SK-N-SH (cell line): ENCODE results near the gene PSMB9. TPM values are rescaled to one million over a fixed set of nuclear protein-coding genes. Genes with fewer than 3 reads are reported as not detected.

ENCODE experiments used
- CTCF ChIA-PET: fragments of 300-600, 350-600 bp; formaldehyde crosslinking; extraction: SDS; loops from one replicate; lab custom pipeline; 2021; lab: Yijun Ruan, JAX
- POLR2A ChIA-PET: fragments of 350-600 bp; sonication (Branson Sonifier 250); formaldehyde crosslinking; extraction: SDS; loops from one replicate; lab custom pipeline; 2020; ENCODE audit warnings: antibody characterized with exemption, inconsistent platforms; lab: Yijun Ruan, JAX
- DNase-seq: peaks from one replicate; pipeline ENCODE4 v3.0.0; 2012
- H2AFZ ChIP-seq: fragments of 200-600 bp; sonication (generic); 2 replicates; pipeline ENCODE4 v1.8.1; 2016; ENCODE audit warnings: antibody characterized with exemption, mild to moderate bottlenecking, low read depth
- H3F3A ChIP-seq: fragments of 200-600 bp; sonication (generic); replicated peaks from 2 replicates; pipeline ENCODE3; 2016; ENCODE audit warnings: antibody characterized with exemption, mild to moderate bottlenecking; ENCODE audit not compliant: insufficient read depth
- H3K27ac ChIP-seq, 2 experiments: fragments of 200-500 bp in 1 of 2; fragments of 200-600 bp in 1 of 2; sonication (Bioruptor generic) in 1 of 2; sonication (generic), shearing (Covaris generic) in 1 of 2; 2 replicates each; pipeline versions ENCODE4 v1.5.1 to v1.6.1; 2014 to 2016; ENCODE audit warnings: low read depth in 2 of 2, inconsistent platforms in 1 of 2, low read length in 1 of 2, mild to moderate bottlenecking in 1 of 2, mixed read lengths in 1 of 2
- H3K27me3 ChIP-seq: fragments of 200-600 bp; sonication (generic), shearing (Covaris generic); 2 replicates; pipeline ENCODE4 v1.6.1; 2016; ENCODE audit warnings: mixed run types; ENCODE audit not compliant: insufficient read depth
- H3K36me3 ChIP-seq, 2 experiments: fragments of 200-500 bp in 1 of 2; fragments of 200-600 bp in 1 of 2; sonication (Bioruptor generic) in 1 of 2; sonication (generic) in 1 of 2; replicated peaks in 1 of 2; 2 replicates each; pipeline versions ENCODE3 to v1.5.1; 2014 to 2016; ENCODE audit warnings: low read length in 1 of 2, mild to moderate bottlenecking in 1 of 2; ENCODE audit not compliant: insufficient read depth in 2 of 2, control insufficient read depth in 1 of 2
- H3K4me1 ChIP-seq, 2 experiments: fragments of 200-500 bp in 1 of 2; fragments of 200-600 bp in 1 of 2; sonication (Bioruptor generic) in 1 of 2; sonication (generic), shearing (Covaris generic) in 1 of 2; 2 replicates each; pipeline versions ENCODE4 v1.5.1 to v1.6.1; 2014 to 2016; ENCODE audit warnings: low read depth in 1 of 2, low read length in 1 of 2, mixed run types in 1 of 2; ENCODE audit not compliant: insufficient read depth in 2 of 2, control insufficient read depth in 1 of 2
- H3K4me2 ChIP-seq: fragments of 200-600 bp; sonication (generic), shearing (Covaris generic); 2 replicates; pipeline ENCODE4 v1.6.1; 2017; ENCODE audit warnings: mixed run types
- H3K4me3 ChIP-seq, 2 experiments: fragments of 200-500 bp in 1 of 2; fragments of 200-600 bp in 1 of 2; sonication (Bioruptor generic) in 1 of 2; sonication (generic), shearing (Covaris generic) in 1 of 2; 2 replicates each; pipeline versions ENCODE4 v1.5.1 to v1.8.1; 2014 to 2016; ENCODE audit warnings: low read depth in 2 of 2, inconsistent platforms in 1 of 2, low read length in 1 of 2, mild to moderate bottlenecking in 1 of 2, mixed read lengths in 1 of 2, moderate library complexity in 1 of 2
- H3K79me2 ChIP-seq: fragments of 200-600 bp; sonication (generic); 2 replicates; pipeline ENCODE4 v1.8.1; 2017; ENCODE audit warnings: mild to moderate bottlenecking; ENCODE audit not compliant: insufficient read depth
- H3K9ac ChIP-seq: fragments of 200-600 bp; sonication (generic); 2 replicates; pipeline ENCODE4 v1.6.1; 2017; ENCODE audit warnings: mixed run types
- H3K9me2 ChIP-seq: fragments of 200-600 bp; sonication (generic); 2 replicates; pipeline ENCODE4 v1.6.1; 2017; ENCODE audit warnings: mixed run types
- H3K9me3 ChIP-seq: fragments of 200-600 bp; sonication (generic); 2 replicates; pipeline ENCODE4 v1.6.1; 2017; ENCODE audit warnings: mixed run types, mild to moderate bottlenecking, moderate library complexity
- H4K20me1 ChIP-seq: fragments of 200-600 bp; sonication (generic); 2 replicates; pipeline ENCODE4 v1.6.1; 2017; ENCODE audit warnings: mild to moderate bottlenecking, mixed run types; ENCODE audit not compliant: insufficient read depth
- CHD2 ChIP-seq: fragments of 150-350 bp; IDR thresholded peaks from 2 replicates; pipeline ENCODE4 v1.6.1; 2018; ENCODE audit warnings: low read length; ENCODE audit not compliant: partially characterized antibody
- EP300 ChIP-seq, 2 experiments: IDR thresholded peaks; 2 replicates each; pipeline versions ENCODE4 v1.4.0 to v1.6.1; 2012; ENCODE audit warnings: borderline replicate concordance in 1 of 2, low read depth in 1 of 2, low read length in 1 of 2
- EZH2phosphoT487 ChIP-seq: fragments of 200-600 bp; sonication (generic); IDR thresholded peaks from 2 replicates; pipeline ENCODE4 v1.6.1; 2017; ENCODE audit warnings: low read depth, mixed run types, mild to moderate bottlenecking, antibody characterized with exemption, moderate library complexity, borderline replicate concordance
- FOSL2 ChIP-seq: IDR thresholded peaks from 2 replicates; pipeline ENCODE4 v1.4.0; 2012; ENCODE audit warnings: low read depth, mild to moderate bottlenecking, moderate library complexity, borderline replicate concordance
- GABPA ChIP-seq: IDR thresholded peaks from 2 replicates; pipeline ENCODE4 v1.4.0; 2012; ENCODE audit warnings: low read depth, mild to moderate bottlenecking
- GATA2 ChIP-seq: sonication (generic); formaldehyde crosslinking; IDR thresholded peaks from 2 replicates; pipeline ENCODE4 v1.5.0; 2020; ENCODE audit warnings: mild to moderate bottlenecking, missing genetic modification reagents
- JUND ChIP-seq: IDR thresholded peaks from 2 replicates; pipeline ENCODE4 v1.4.0; 2012
- MEF2A ChIP-seq: IDR thresholded peaks from 2 replicates; pipeline ENCODE4 v1.4.0; 2012; ENCODE audit warnings: low read depth, borderline replicate concordance
- NFIC ChIP-seq: IDR thresholded peaks from 2 replicates; pipeline ENCODE4 v1.4.0; 2012; ENCODE audit warnings: borderline replicate concordance
- POLR2AphosphoS5 ChIP-seq: IDR thresholded peaks from 2 replicates; pipeline ENCODE4 v1.6.1; 2012; ENCODE audit warnings: low read depth, low read length
- RCOR1 ChIP-seq: fragments of 150-350 bp; IDR thresholded peaks from 2 replicates; pipeline ENCODE4 v1.6.1; 2017; ENCODE audit warnings: antibody characterized with exemption, low read length
- SIN3A ChIP-seq: IDR thresholded peaks from 2 replicates; pipeline ENCODE4 v1.6.1; 2012; ENCODE audit warnings: low read depth, mild to moderate bottlenecking, low read length, moderate library complexity, borderline replicate concordance
- TEAD4 ChIP-seq: IDR thresholded peaks from 2 replicates; pipeline ENCODE4 v1.4.0; 2012; ENCODE audit warnings: mild to moderate bottlenecking, borderline replicate concordance; ENCODE audit not compliant: insufficient read depth
- WGBS: methylation state at CpG from one replicate; pipeline ENCODE4 v1.1.6; 2017; ENCODE audit warnings: low lambda C conversion rate; 5-methylcytosine and 5-hydroxymethylcytosine counted together
- polyA plus RNA-seq, 3 experiments: library from polyadenylated mRNA; depleted of rRNA; stranded (reverse); fragments of >200 nt; gene quantifications; 2 replicates each; pipeline ENCODE4 v1.2.3, GENCODE V29; 2012
- TF ChIP-seq, protein P1 (sequence below): IDR thresholded peaks from 2 replicates; pipeline ENCODE4 v1.4.0; 2012; ENCODE audit warnings: low read depth, borderline replicate concordance
- TF ChIP-seq, protein P2 (sequence below): IDR thresholded peaks from 2 replicates; pipeline ENCODE4 v1.4.0; 2012; ENCODE audit warnings: low read depth
- TF ChIP-seq, protein P3 (sequence below): IDR thresholded peaks from 2 replicates; pipeline ENCODE4 v1.6.1; 2012; ENCODE audit warnings: mild to moderate bottlenecking, low read depth, low read length, moderate library complexity
- TF ChIP-seq, protein P4 (sequence below): IDR thresholded peaks from 2 replicates; pipeline ENCODE4; 2012

The PSMB9 gene
- polyA plus RNA-seq, 1 of the 3 experiments (the other 2 are of a cell fraction) = 83.7 TPM

DNA sequence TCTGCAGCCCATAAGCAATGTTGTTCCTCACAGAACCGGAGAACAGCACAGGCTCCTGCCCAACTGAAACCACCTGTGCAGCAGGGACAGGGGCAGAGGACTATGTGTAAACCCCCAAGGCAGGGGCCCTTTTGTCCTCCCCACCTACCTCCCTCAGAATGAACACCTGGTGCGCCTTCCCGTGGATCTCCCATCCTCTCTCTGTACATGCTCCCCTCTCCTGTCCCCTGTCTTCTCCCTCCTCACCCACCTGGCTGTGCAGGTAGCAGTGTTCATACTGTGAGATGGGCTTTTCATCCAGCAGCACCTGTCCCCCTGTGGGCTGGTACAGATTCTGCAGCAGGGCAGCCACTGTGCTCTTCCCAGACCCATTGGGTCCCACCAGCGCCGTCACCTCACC lies 24.0 kb upstream of the PSMB9 start:
- H3K4me1 ChIP-seq = no peaks in the 10 kb centered on the region
- no peak for DNase-seq
- no peak overlapping the region for H3K27ac ChIP-seq
- no peaks in the 10 kb centered on the region for H3K9me2 ChIP-seq
- no peak overlapping the region for H3K4me3 ChIP-seq
- CTCF ChIA-PET = interaction anchor here (1.2 to 5.5 kb wide), 2 partner anchors 8 to 184 kb away, joined by 3 to 70 read pairs; partner anchors contain the start of gene TAP2
- no peaks in the 10 kb centered on the region for H3K27me3 ChIP-seq
- no peaks in the 10 kb centered on the region for H3K79me2 ChIP-seq
- H3K4me2 ChIP-seq = no peak overlapping the region
- peaks cover 8 to 20% of the 10 kb centered on the region in 2 experiments for H3K36me3 ChIP-seq
- no peaks in the 10 kb centered on the region for H4K20me1 ChIP-seq
- no peak overlapping the region for H3K9ac ChIP-seq
- H2AFZ ChIP-seq = no peak overlapping the region
- H3K9me3 ChIP-seq = no peaks in the 10 kb centered on the region
- POLR2A ChIA-PET = no interaction called here
- 98% methylated on average over 5 of the region's 5 CpGs for WGBS
- no peak for TF ChIP-seq FOSL2
- TF ChIP-seq CHD2 = no peak
- H3F3A ChIP-seq = no peaks in the 10 kb centered on the region

DNA sequence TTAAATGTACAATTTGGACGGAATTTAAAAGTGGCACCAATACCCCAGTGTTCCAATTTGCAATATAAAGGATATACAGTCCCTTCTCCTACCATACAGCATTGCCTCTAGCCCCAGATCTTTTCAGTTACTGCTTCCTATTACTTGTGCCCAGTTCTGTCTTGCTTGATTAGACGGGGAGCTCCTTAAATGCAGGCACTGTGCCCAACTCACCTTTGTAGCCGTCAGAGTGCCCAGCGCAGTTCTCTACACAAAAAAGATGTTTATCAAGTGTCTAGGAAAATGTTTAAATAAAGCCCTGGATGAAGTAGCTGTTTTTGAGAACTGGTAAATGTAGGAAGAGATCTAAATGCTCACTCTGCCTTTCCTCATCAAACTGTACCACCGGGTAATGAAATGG lies 23.1 kb upstream of the PSMB9 start:
- peaks cover 8 to 20% of the 10 kb centered on the region in 2 experiments for H3K36me3 ChIP-seq
- H4K20me1 ChIP-seq = no peaks in the 10 kb centered on the region
- H3K4me2 ChIP-seq = no peak overlapping the region
- DNase-seq = no peak
- H3K79me2 ChIP-seq = no peaks in the 10 kb centered on the region
- no peak overlapping the region for H3K9ac ChIP-seq
- H3K9me2 ChIP-seq = no peaks in the 10 kb centered on the region
- no peaks in the 10 kb centered on the region for H3K27me3 ChIP-seq
- H3F3A ChIP-seq = no peaks in the 10 kb centered on the region
- H3K9me3 ChIP-seq = no peaks in the 10 kb centered on the region
- H2AFZ ChIP-seq = no peak overlapping the region
- TF ChIP-seq FOSL2 = no peak
- no peak for TF ChIP-seq GATA2 (CRISPR knock-in tag)
- no peak for TF ChIP-seq POLR2AphosphoS5
- no peak for TF ChIP-seq CHD2
- no peak for TF ChIP-seq MEF2A
- TF ChIP-seq, protein P1, sequence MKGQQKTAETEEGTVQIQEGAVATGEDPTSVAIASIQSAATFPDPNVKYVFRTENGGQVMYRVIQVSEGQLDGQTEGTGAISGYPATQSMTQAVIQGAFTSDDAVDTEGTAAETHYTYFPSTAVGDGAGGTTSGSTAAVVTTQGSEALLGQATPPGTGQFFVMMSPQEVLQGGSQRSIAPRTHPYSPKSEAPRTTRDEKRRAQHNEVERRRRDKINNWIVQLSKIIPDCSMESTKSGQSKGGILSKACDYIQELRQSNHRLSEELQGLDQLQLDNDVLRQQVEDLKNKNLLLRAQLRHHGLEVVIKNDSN = no peak
- no peak for TF ChIP-seq JUND
- TF ChIP-seq, protein P2, sequence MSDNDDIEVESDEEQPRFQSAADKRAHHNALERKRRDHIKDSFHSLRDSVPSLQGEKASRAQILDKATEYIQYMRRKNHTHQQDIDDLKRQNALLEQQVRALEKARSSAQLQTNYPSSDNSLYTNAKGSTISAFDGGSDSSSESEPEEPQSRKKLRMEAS = no peak
- TF ChIP-seq TEAD4 = no peak
- TF ChIP-seq SIN3A = no peak
- no peak for TF ChIP-seq NFIC
- TF ChIP-seq EZH2phosphoT487 = no peak
- TF ChIP-seq, protein P3, sequence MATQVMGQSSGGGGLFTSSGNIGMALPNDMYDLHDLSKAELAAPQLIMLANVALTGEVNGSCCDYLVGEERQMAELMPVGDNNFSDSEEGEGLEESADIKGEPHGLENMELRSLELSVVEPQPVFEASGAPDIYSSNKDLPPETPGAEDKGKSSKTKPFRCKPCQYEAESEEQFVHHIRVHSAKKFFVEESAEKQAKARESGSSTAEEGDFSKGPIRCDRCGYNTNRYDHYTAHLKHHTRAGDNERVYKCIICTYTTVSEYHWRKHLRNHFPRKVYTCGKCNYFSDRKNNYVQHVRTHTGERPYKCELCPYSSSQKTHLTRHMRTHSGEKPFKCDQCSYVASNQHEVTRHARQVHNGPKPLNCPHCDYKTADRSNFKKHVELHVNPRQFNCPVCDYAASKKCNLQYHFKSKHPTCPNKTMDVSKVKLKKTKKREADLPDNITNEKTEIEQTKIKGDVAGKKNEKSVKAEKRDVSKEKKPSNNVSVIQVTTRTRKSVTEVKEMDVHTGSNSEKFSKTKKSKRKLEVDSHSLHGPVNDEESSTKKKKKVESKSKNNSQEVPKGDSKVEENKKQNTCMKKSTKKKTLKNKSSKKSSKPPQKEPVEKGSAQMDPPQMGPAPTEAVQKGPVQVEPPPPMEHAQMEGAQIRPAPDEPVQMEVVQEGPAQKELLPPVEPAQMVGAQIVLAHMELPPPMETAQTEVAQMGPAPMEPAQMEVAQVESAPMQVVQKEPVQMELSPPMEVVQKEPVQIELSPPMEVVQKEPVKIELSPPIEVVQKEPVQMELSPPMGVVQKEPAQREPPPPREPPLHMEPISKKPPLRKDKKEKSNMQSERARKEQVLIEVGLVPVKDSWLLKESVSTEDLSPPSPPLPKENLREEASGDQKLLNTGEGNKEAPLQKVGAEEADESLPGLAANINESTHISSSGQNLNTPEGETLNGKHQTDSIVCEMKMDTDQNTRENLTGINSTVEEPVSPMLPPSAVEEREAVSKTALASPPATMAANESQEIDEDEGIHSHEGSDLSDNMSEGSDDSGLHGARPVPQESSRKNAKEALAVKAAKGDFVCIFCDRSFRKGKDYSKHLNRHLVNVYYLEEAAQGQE = no peak
- no peak for TF ChIP-seq RCOR1
- TF ChIP-seq EP300 (IDR thresholded peaks at IDR 0.05; ENCODE audit: borderline replicate concordance in 1 of 2, low read depth in 1 of 2, low read length in 1 of 2) = no peak
- TF ChIP-seq GABPA = no peak
- TF ChIP-seq, protein P4, sequence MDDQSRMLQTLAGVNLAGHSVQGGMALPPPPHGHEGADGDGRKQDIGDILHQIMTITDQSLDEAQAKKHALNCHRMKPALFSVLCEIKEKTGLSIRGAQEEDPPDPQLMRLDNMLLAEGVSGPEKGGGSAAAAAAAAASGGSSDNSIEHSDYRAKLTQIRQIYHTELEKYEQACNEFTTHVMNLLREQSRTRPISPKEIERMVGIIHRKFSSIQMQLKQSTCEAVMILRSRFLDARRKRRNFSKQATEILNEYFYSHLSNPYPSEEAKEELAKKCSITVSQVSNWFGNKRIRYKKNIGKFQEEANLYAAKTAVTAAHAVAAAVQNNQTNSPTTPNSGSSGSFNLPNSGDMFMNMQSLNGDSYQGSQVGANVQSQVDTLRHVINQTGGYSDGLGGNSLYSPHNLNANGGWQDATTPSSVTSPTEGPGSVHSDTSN = no peak
- no peak overlapping the region for H3K27ac ChIP-seq
- H3K4me1 ChIP-seq = no peaks in the 10 kb centered on the region
- ChIA-PET POLR2A (no interaction called here), CTCF (interaction anchor here (0.9 to 1.2 kb wide), 4 partner anchors 9 to 184 kb away, joined by 3 to 5 read pairs (median 4); partner anchors contain the start of genes PSMB9 and TAP1)
- H3K4me3 ChIP-seq = no peak overlapping the region
- WGBS = 84% methylated on average over 5 of the region's 5 CpGs
